ENCODE results near the gene SLC16A8. TPM values are rescaled to one million over a fixed set of nuclear protein-coding genes. Genes with fewer than 3 reads are reported as not detected.
"Not testable (repeated sequence)": the region's sequence is repeated elsewhere in the genome, so short reads cannot be mapped to it uniquely, and the experiment has no call there.

Gene SLC16A8
- total RNA-seq, 1 donor from 2014 or later: 0.35 TPM

- no peak for DNase-seq (ENCODE audit: low spot score)
Measured at GRCh38 chr22:38043151-38044039, 40.6 kb downstream of the SLC16A8 start.

DNA sequence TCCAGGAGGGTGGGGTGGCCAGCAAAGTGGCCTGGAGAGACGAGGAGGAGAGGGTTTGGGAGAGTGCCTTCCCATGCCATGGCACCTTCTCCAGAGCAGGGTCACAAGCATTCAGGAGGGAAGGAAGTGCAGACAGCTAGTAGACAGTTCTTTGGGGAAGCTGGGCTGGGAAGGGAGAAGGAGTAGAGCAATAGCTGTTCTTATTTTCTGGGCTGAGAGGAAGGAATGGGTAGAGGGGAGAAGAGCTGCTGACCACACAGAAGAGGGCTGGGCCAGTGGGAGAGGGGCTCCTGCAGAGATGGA, 41.5 kb downstream of the SLC16A8 start:
- DNase-seq (ENCODE audit: low spot score): no peak

DNA sequence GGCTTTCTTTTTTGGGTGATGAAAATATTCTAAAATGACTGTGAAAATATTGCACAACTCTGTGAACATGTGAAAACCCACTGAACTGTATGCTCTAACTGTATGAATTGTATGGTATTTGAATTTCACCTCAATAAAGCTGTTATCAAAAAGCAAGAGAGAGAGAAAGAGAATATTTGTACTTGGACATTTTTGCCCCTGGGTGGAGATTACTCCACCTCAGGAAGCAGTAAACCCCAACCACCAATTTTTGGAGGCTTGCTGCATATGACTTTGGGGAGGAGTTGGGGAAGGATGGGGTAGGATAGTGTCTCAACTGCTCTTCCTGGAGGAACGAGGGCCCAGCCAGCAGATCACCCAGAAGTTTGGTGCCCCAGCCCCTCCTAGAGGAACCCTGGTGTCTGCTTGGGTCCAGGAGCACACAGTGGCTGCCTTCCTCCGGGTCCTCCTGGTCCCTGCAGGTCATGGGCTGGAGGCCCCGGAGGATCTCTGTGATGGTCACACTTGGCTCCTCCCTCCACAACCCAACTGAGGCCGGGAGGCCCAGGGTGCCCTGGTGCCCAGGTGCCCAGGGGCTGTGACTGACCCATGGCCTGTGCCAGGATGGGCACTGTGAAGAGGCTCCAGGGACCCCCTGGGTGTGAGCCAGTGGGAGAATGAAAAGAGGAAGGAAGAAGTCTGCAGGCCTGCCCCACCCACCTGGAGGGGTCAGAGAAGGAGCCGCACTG, 42.1 kb downstream of the SLC16A8 start:
- no peak for DNase-seq (ENCODE audit: low spot score)

GRCh38 chr22:38040953-38041759, 42.8 kb downstream of the SLC16A8 start:
- no peak for DNase-seq (ENCODE audit: low spot score)

DNA sequence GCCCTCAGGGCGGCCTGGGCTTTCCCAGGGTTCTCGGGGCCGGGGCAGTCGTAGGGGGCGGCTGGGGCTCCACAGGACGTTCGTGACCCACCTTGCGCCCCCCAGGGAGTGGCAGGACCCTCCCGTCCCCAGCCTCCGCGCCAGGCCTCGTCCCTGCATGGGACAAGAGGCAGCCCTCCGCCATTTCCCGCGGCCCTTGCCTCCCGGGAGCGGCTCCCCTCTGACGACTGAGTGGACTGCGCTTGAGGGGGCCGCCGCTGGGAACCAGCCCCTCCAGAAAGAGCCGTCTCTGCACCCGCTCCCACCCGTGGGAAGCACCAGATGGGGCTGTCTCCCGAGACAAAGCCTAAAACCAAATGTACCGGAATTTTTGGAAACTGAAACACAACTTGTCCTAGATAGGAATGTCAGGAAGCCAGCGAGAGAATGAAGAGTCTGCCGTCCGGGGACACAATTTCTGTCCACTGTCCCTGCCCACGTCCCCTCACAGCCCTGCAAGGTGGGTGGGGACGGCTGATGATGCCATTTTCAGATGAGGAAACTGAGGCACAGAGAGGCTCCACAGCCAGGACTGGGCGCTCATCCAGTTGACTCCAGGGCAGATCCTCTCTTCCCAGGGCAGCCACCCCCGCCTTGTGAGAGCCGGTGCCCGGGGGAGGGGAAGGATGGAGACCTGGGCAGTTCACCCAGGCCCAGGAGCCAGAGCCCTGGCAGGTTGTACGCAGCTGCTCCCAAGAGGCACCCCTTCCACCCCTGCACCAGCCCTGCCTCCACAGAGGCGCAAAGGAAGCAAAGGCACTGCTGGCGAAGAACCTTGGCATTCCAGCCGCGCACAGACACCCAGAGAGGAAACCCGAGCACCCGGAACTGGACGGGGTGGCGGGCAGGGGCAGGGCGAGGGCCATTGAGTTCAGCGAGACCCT, 44.8 kb downstream of the SLC16A8 start:
- no peak for DNase-seq (ENCODE audit: low spot score)

DNA sequence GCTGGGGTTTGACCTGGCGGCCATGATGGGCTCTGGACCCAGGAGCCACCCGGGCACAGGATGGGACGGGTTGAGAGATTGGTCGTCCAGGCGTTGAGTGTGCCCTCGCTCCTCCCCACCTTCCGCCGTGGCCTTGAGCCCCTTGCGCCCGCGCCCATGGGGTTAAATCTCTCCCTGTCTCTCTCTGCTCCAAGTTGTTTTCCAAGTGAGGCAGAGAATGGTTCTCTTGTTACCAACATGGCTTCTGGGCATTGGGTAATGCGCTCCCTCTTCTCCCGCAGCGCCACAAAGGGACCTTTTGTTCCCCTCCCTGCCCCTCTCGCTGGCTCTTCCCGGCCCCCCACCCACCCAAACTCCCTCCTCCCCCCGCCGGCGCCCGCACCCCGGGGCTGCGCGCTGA, 45.6 kb downstream of the SLC16A8 start:
- DNase-seq (ENCODE audit: low spot score): no peak

DNA sequence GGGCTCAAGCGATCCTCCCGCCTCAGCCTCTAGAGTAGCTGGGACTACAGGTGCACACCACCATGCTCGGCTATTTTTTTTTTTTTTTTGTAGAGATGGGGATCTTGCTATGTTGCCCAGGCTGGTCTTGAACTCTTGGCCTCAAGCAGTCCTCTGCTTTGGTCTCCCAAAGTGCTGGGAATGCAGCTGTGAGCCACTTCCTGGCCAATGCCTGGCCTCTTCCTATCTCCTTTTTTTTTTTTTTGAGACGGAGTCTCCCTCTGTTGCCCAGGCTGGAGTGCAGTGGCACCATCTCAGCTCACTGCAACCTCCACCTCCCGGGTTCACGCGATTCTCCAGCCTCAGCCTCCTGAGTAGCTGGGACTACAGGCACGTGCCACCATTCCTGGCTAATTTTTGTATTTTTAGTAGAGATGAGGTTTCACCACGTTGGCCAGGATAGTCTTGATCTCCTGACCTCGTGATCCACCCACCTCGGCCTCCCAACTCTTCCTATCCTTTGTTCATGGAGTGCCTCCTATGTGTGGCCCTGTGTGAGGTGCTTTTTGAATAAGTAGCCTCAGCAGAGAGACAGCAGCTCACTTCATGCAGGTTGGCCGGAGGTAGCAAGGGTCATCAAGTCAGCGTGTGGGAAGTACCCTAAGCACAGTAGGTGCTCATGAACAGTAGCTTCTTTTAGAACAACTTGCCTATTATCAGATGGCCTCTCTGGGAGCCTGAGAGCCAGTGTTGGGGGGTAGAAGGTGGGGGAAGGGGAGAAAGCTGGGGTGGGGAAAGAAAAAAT, 46.4 kb downstream of the SLC16A8 start:
- DNase-seq (ENCODE audit: low spot score): not testable (repeated sequence)

DNA sequence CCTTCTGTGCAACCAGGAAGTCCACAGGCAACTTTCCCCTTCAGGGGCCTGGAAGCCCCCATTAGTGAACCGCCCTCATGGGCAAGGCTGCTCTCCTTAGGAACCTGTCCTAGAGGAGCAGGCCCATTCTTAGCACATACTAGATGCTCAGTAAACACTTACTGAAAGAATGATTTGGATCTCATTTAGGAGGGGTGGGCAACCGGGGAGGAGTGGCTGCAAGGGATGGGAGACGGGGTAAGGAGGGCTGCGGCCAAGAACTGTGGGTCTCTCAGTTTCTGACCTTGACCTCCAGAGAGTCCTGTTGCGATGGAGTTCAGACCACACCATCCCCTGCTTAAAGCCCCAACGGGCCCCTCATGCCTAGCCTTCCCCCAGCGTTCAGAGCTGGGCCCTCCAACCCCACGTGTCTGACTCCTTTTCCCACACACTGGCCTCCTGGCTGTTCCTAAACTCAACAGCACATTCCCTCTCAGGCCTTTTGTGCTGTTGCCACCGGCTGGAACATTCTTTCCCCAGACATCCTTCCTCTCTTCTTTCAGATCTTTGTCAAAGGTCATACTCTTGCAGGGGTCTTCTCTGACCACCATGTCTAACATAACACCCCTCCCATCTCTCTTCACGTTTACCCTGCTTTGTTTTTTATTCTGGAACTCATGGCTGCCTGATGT, 47.5 kb downstream of the SLC16A8 start:
- no peak for DNase-seq (ENCODE audit: low spot score)

DNA sequence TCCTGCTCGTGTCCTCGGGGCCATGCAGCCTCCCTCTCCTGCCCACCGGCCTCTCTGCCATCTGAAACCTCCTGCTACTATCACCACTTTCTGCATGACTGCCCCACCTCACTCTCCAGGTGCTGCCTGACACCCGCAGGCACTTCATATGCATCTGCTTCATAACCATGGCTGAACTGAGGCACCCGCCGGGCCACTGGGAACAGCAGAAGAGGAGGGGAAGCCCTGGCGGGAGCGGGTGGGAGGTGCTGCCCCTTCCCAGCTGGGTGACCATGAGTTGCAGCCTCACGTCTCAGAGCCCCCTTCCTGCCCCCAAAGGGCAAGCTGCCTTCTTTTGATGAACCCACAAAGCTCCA, 48.5 kb downstream of the SLC16A8 start:
- no peak for DNase-seq (ENCODE audit: low spot score)

DNA sequence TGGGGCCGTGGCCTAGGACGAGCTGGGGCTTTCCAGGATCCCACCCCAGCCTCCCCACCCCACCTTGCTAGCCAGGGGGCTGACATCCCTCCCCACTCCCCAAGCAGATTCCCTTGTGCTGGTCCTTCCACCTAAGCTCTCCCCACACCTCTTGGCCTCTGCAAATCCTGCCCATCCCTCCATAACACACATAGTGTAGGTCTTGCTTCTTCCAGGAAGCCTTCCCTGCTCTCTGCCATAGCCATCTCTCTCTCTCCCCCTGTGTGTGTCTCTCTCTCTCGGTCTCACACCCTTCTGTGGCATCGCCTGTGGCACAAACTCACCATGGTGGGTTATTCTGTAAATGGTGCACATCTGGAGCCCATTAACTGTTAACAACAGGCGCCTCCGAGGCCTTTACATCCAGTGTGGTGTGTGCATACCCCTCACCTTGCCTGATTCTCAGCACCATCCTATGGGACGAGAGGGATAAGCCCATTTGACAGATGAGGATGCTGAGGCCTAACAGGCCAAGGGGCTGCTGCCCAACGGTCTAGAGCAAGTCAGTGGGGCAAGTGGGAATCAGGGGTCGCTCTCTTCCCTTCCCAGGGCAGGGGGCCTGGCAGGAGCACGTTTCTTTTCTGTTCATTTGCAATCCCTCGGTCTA, 49.0 kb downstream of the SLC16A8 start:
- no peak for DNase-seq (ENCODE audit: low spot score)

DNA sequence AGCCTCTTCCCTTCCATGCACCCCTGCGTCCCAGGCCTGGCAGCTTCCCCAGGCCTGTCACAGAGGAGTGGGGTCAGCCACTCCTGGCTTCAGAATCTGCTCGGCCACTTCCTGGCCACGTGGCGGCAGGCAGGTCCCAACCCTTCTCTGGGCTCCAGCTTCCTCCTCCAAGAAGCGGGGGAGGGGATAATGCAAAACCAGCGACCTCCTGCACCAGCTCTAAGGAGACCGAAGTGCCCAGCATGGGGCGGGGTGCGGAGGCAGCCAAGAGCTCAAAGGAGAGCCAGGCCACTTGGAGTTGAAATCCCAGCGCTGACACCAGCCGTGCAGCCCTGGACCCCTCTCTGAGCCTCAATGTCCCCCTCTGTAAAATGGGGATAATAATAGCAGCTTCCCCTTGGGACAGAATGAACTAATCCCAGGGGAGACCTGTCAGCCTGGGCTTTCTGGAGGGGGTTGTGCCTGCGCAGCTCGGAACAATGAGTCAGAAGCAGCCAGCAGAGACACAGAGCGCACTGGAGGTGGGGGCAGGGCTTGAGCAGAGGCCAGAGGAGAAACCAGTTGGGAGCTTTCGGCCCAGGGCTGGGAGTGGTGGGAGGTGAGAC, 49.6 kb downstream of the SLC16A8 start:
- DNase-seq (ENCODE audit: low spot score): peak; percentile 80

- DNase-seq (ENCODE audit: low spot score): no peak
Measured at GRCh38 chr22:38033522-38034277, 50.3 kb downstream of the SLC16A8 start.

- DNase-seq (ENCODE audit: low spot score): peak; percentile 35
Measured at GRCh38 chr22:38032681-38033521, 51.1 kb downstream of the SLC16A8 start.

DNA sequence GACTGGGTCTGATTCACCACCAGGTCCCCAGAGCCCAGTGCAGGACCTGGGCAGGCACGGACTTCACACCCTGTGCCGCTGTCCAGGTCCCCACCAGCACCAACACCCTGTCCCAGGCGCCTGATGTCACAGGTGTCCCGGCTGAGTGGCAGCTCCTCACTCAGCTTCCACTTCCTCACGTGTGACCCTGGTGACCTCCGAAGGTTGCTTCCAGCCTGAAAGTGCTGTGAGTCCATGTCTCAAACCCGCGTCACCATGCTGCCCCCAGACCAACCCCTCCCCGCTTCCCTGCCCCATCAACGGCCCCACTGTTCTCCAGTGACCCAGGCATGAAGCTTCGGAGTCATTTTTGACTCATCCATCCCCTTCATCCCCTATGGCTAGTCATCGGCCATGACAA, 52.5 kb downstream of the SLC16A8 start:
- no peak for DNase-seq (ENCODE audit: low spot score)

DNA sequence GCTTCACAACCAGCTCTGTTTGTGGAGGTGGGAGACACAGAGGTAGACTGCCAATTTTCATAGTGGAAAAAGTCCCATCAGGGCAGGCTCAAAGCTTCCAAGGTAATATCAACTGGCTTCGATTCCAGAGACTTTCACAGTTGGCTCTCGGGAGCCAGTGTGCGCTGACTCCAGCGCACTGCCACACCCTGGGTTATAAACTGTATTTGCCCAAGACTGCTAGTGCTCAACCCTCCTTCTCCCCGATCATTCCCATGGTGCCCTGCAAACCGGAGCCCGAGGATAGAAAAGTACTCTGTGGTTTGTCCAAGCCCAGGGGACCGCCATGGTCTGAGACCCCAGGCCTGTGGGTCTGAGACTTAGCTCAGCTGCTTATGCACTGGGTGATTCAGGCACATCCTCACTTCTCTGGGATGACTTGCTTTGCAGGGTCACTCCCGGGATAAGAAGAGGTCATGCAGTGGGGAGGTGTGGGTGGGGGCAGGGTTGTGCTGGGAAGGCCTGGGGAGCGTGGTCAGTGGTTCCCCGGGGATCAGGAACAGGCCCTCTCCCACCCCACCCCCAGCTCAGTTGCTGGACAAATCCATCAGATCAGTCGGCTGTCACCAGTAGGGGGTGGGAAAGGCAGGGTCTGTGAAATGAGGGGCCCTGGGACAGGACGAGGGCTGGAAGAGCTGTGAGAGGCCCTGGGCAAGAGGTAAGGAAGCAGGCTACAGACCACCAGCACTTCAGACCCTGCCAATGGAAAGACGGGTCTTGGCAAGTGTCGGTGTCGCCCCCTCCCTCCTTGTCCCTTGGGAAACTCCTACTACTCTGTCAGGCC, 53.5 kb downstream of the SLC16A8 start:
- no peak for DNase-seq (ENCODE audit: low spot score)

- DNase-seq (ENCODE audit: low spot score): no peak
Measured at GRCh38 chr22:38029901-38030300, 54.1 kb downstream of the SLC16A8 start.

- no peak for DNase-seq (ENCODE audit: low spot score)
Measured at GRCh38 chr22:38029370-38029769, 54.6 kb downstream of the SLC16A8 start.

Data from mucosa of gallbladder (tissue), 1 donor.